HG03442 (cell line): ENCODE data around the gene GIPR.
"Not testable (repeated sequence)": the region's sequence is repeated elsewhere in the genome, so short reads cannot be mapped to it uniquely, and the experiment has no call there.

Experiments used
- ATAC-seq: cut with Tn5 transposase; IDR thresholded peaks from one replicate; pipeline ENCODE4 v1.9.1; 2021; ENCODE audit warnings: mild to moderate bottlenecking, moderate library complexity; ENCODE audit not compliant: unreplicated experiment

The GIPR gene

GRCh38 chr19:45728683-45729082, 60.7 kb downstream of the GIPR start:
- ATAC-seq, result not testable (repeated sequence)

- ATAC-seq, result no peak
These were observed 61.8 kb downstream of the GIPR start for GRCh38 chr19:45729800-45730290.

GRCh38 chr19:45730368-45731288, 62.6 kb downstream of the GIPR start, which contains the start of gene FBXO46:
TSS of gene FBXO46 (minus strand) at chr19:45730896. CDS start at chr19:45713495, 17,401 bp downstream.
- peak; percentile 89 for ATAC-seq
